Activated CD4-positive, alpha-beta T cell treated with anti-CD3 and anti-CD28 coated beads for 36 hours (primary cell): ENCODE measurements around the gene MPST. TPM values are rescaled to one million over a fixed set of nuclear protein-coding genes. Genes with fewer than 3 reads are reported as not detected.

Experiments
- ATAC-seq: fragments of 200-7000 bp; cut with Tn5 transposase; one replicate; pipeline ENCODE4 v1.10.0; 2021; ENCODE audit warnings: mild to moderate bottlenecking, moderate library complexity
- CTCF ChIA-PET: fragments of 350-600 bp; sonication (Branson Sonifier 250); formaldehyde crosslinking; loops from one replicate; lab custom pipeline; 2021; ENCODE audit warnings: antibody characterized with exemption; lab: Charles Lee
- POLR2A ChIA-PET: fragments of 350-600 bp; sonication (Branson Sonifier 250); formaldehyde crosslinking; loops from one replicate; lab custom pipeline; 2021; ENCODE audit warnings: antibody characterized with exemption, inconsistent platforms; lab: Charles Lee
- DNase-seq: peaks from one replicate; pipeline ENCODE4 v3.0.0-alpha.2; 2020
- H3K27ac Mint-ChIP-seq: one replicate; pipeline ENCODE4 v1.8.0; 2021; ENCODE audit warnings: mixed read lengths
- H3K27me3 Mint-ChIP-seq: one replicate; pipeline ENCODE4 v1.8.0; 2021; ENCODE audit warnings: mixed read lengths
- H3K36me3 Mint-ChIP-seq: one replicate; pipeline ENCODE4 v1.8.0; 2021; ENCODE audit warnings: low read depth, mixed read lengths
- H3K4me1 Mint-ChIP-seq: one replicate; pipeline ENCODE4 v1.8.0; 2021; ENCODE audit warnings: mixed read lengths
- H3K4me3 Mint-ChIP-seq: one replicate; pipeline ENCODE4 v1.8.0; 2021; ENCODE audit warnings: mild to moderate bottlenecking, moderate library complexity, mixed read lengths
- H3K9me3 Mint-ChIP-seq: one replicate; pipeline ENCODE4 v1.8.0; 2021; ENCODE audit warnings: low read depth, mixed read lengths
- intact Hi-C, 2 experiments: fragments of 100-400 bp; cut with DNase I in 1 of 2; cut with micrococcal nuclease in 1 of 2; formaldehyde crosslinking; loops; one replicate each; pipeline versions ENCODE4 v1.14.2 to v1.15.1; 2022 to 2024; cut with DNase I, micrococcal nuclease
- total RNA-seq, 2 experiments: library from RNA; stranded (reverse); gene quantifications; one replicate each; pipeline ENCODE4 v1.2.3, GENCODE V29; 2021

Gene MPST
- total RNA-seq, 2 experiments from 2014 or later = 10.6 to 11.0 TPM

GRCh38 chr22:37032535-37033460, 13.3 kb downstream of the MPST start:
- Mint-ChIP-seq H3K4me3 (no peak overlapping the region), H3K9me3 (no peaks in the 10 kb centered on the region), H3K36me3 (no peaks in the 10 kb centered on the region), H3K4me1 (no peaks in the 10 kb centered on the region), H3K27ac (no peak overlapping the region), H3K27me3 (peaks cover 10% of the 10 kb centered on the region)
- DNase-seq = no peak
- intact Hi-C loops = no loop called here
- CTCF ChIA-PET = interaction anchor here (0.7 to 3.4 kb wide), 6 partner anchors 10 to 134 kb away, joined by 3 to 9 read pairs (median 5); no protein-coding TSS in a partner anchor
- POLR2A ChIA-PET = interaction anchor here (0.6 to 0.7 kb wide), 2 partner anchors 13 to 41 kb away, joined by 3 to 5 read pairs; no protein-coding TSS in a partner anchor
- ATAC-seq = no peak

GRCh38 chr22:37033605-37034430, 14.3 kb downstream of the MPST start:
- intact Hi-C loops = no loop called here
- ChIA-PET CTCF (interaction anchor here (3.4 kb wide), 1 partner anchor 11 kb away, joined by 9 read pairs; no protein-coding TSS in a partner anchor), POLR2A (no interaction called here)
- no peak for DNase-seq
- ATAC-seq = no peak
- Mint-ChIP-seq H3K36me3 (no peaks in the 10 kb centered on the region), H3K4me3 (no peak overlapping the region), H3K27me3 (peaks cover 10% of the 10 kb centered on the region), H3K4me1 (no peaks in the 10 kb centered on the region), H3K9me3 (no peaks in the 10 kb centered on the region), H3K27ac (no peak overlapping the region)

GRCh38 chr22:37036655-37037377, 17.3 kb downstream of the MPST start:
- Mint-ChIP-seq H3K36me3 (no peaks in the 10 kb centered on the region), H3K4me3 (no peak overlapping the region), H3K27ac (no peak overlapping the region), H3K4me1 (peaks cover 8% of the 10 kb centered on the region), H3K27me3 (peaks cover 10% of the 10 kb centered on the region), H3K9me3 (no peaks in the 10 kb centered on the region)
- no peak for ATAC-seq
- DNase-seq = no peak
- intact Hi-C loops = no loop called here
- POLR2A ChIA-PET = no interaction called here
- CTCF ChIA-PET = interaction anchor here (0.5 to 0.8 kb wide), 6 partner anchors 8 to 308 kb away, joined by 3 to 4 read pairs (median 3); no protein-coding TSS in a partner anchor

GRCh38 chr22:37037669-37038068, 18.1 kb downstream of the MPST start:
- ChIA-PET POLR2A (no interaction called here), CTCF (interaction anchor here (0.5 to 1.0 kb wide), 5 partner anchors 17 to 362 kb away, joined by 3 read pairs; no protein-coding TSS in a partner anchor)
- no peak for DNase-seq
- Mint-ChIP-seq H3K9me3 (no peaks in the 10 kb centered on the region), H3K36me3 (no peaks in the 10 kb centered on the region), H3K27me3 (peaks cover 10% of the 10 kb centered on the region), H3K4me1 (peaks cover 8% of the 10 kb centered on the region), H3K4me3 (no peak overlapping the region), H3K27ac (no peak overlapping the region)
- ATAC-seq = no peak
- intact Hi-C loops = no loop called here

- CTCF ChIA-PET = interaction anchor here (1.4 to 1.6 kb wide), 2 partner anchors 10 to 18 kb away, joined by 4 to 6 read pairs; no protein-coding TSS in a partner anchor
- POLR2A ChIA-PET = no interaction called here
- H3K27ac Mint-ChIP-seq = no peak overlapping the region
- H3K4me1 Mint-ChIP-seq = peaks cover 11% of the 10 kb centered on the region
- H3K27me3 Mint-ChIP-seq = peaks cover 10% of the 10 kb centered on the region
- H3K36me3 Mint-ChIP-seq = no peaks in the 10 kb centered on the region
- DNase-seq (no peak), ATAC-seq (no peak)
- H3K9me3 Mint-ChIP-seq = no peaks in the 10 kb centered on the region
- no peak overlapping the region for H3K4me3 Mint-ChIP-seq
- intact Hi-C loops = no loop called here
These were observed 19.9 kb downstream of the MPST start for GRCh38 chr22:37039466-37039865.

- ChIA-PET CTCF (interaction anchor here (0.7 to 5.4 kb wide), 9 partner anchors 11 to 1842 kb away, joined by 3 to 27 read pairs (median 4); partner anchors contain the start of genes IL2RB, MPST and TST), POLR2A (interaction anchor here (1.2 kb wide), 1 partner anchor 12 kb away, joined by 3 read pairs; no protein-coding TSS in a partner anchor)
- Mint-ChIP-seq H3K27ac (no peak overlapping the region), H3K4me1 (peaks cover 23% of the 10 kb centered on the region), H3K9me3 (no peaks in the 10 kb centered on the region), H3K36me3 (no peaks in the 10 kb centered on the region), H3K27me3 (no peaks in the 10 kb centered on the region), H3K4me3 (no peak overlapping the region)
- intact Hi-C loops = loop anchor here (5.0 kb wide), 1 partner anchor 261 kb away; no protein-coding TSS in a partner anchor
- ATAC-seq (no peak), DNase-seq (no peak)
These were observed 23.8 kb downstream of the MPST start for GRCh38 chr22:37043209-37043827.

GRCh38 chr22:37043828-37044538, 24.4 kb downstream of the MPST start:
- no peaks in the 10 kb centered on the region for H3K36me3 Mint-ChIP-seq
- H3K4me3 Mint-ChIP-seq = no peak overlapping the region
- no peaks in the 10 kb centered on the region for H3K9me3 Mint-ChIP-seq
- POLR2A ChIA-PET = interaction anchor here (1.2 kb wide), 1 partner anchor 12 kb away, joined by 3 read pairs; no protein-coding TSS in a partner anchor
- intact Hi-C loops = loop anchor here (1.0 to 5.0 kb wide), 3 partner anchors 35 to 262 kb away; no protein-coding TSS in a partner anchor
- CTCF ChIA-PET = interaction anchor here (0.6 to 5.4 kb wide), 16 partner anchors 11 to 1842 kb away, joined by 3 to 27 read pairs (median 4); partner anchors contain the start of genes IFT27, IL2RB, MPST and RAC2
- no peaks in the 10 kb centered on the region for H3K27me3 Mint-ChIP-seq
- peaks cover 23% of the 10 kb centered on the region for H3K4me1 Mint-ChIP-seq
- DNase-seq = peak; percentile 76
- H3K27ac Mint-ChIP-seq = no peak overlapping the region
- peak; percentile 63 for ATAC-seq

GRCh38 chr22:37044634-37045625, 25.4 kb downstream of the MPST start:
- no peaks in the 10 kb centered on the region for H3K36me3 Mint-ChIP-seq
- ATAC-seq (peak; percentile 94), DNase-seq (peak; percentile 62)
- H3K9me3 Mint-ChIP-seq = no peaks in the 10 kb centered on the region
- no peaks in the 10 kb centered on the region for H3K27me3 Mint-ChIP-seq
- ChIA-PET POLR2A (interaction anchor here (0.5 to 1.2 kb wide), 8 partner anchors 11 to 136 kb away, joined by 3 to 5 read pairs (median 4); no protein-coding TSS in a partner anchor), CTCF (interaction anchor here (0.6 to 5.4 kb wide), 28 partner anchors 9 to 714 kb away, joined by 3 to 27 read pairs (median 3); partner anchors contain the start of genes IFT27, MPST, RAC2 and TST)
- no peak overlapping the region for H3K4me3 Mint-ChIP-seq
- peaks cover 23% of the 10 kb centered on the region for H3K4me1 Mint-ChIP-seq
- intact Hi-C loops = loop anchor here (1.0 to 5.0 kb wide), 3 partner anchors 34 to 263 kb away; no protein-coding TSS in a partner anchor
- H3K27ac Mint-ChIP-seq = peak overlapping the region; percentile 49
